GM12873 (cell line): ENCODE measurements around the gene KLK6.

Experiments used
- CTCF ChIP-seq: IDR thresholded peaks from 2 replicates; pipeline ENCODE4 v1.5.1; 2012; ENCODE audit warnings: low read depth, mild to moderate bottlenecking, moderate library complexity, low read length, control low read depth; ENCODE audit not compliant: insufficient read depth; ENCODE audit errors: missing control alignments

Gene KLK6

GRCh38 chr19:50963381-50963780 lies 6.0 kb downstream of the KLK6 start:
- no peak for TF ChIP-seq CTCF

- no peak for TF ChIP-seq CTCF
These were observed 7.1 kb downstream of the KLK6 start for GRCh38 chr19:50962245-50962644.

GRCh38 chr19:50959731-50960500 lies 9.5 kb downstream of the KLK6 start:
- TF ChIP-seq CTCF = no peak

- no peak for TF ChIP-seq CTCF
These were observed 11.8 kb downstream of the KLK6 start for GRCh38 chr19:50957587-50957986.

GRCh38 chr19:50952910-50953309 lies 16.5 kb downstream of the KLK6 start, which contains the start of gene KLK5:
TSS of gene KLK5 (minus strand) at chr19:50953038. CDS start at chr19:50952657, 381 bp downstream.
- no peak for TF ChIP-seq CTCF

- no peak for TF ChIP-seq CTCF
These were observed 19.5 kb downstream of the KLK6 start for GRCh38 chr19:50949861-50950260.

GRCh38 chr19:50947123-50947522 lies 22.3 kb downstream of the KLK6 start:
- TF ChIP-seq CTCF = no peak
